ENCODE measurements around the gene SLC49A3.

DNA sequence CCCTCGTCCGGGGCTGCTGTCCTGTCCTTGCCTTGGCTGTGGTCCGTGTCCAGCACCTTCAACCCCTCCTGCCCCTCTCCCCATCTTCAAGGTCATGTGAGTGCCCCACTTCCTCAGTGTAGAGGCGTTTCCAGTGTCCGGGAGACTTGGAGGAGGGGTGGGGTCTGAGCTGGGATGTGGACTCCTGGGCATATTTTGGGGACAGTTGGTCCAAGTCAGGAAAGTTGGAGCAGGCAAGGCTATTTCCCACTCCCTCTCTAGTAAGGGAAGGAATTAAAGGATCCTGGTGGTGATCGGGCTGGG is 19.6 kb upstream of the SLC49A3 start:
- TF ChIP-seq, protein P1, sequence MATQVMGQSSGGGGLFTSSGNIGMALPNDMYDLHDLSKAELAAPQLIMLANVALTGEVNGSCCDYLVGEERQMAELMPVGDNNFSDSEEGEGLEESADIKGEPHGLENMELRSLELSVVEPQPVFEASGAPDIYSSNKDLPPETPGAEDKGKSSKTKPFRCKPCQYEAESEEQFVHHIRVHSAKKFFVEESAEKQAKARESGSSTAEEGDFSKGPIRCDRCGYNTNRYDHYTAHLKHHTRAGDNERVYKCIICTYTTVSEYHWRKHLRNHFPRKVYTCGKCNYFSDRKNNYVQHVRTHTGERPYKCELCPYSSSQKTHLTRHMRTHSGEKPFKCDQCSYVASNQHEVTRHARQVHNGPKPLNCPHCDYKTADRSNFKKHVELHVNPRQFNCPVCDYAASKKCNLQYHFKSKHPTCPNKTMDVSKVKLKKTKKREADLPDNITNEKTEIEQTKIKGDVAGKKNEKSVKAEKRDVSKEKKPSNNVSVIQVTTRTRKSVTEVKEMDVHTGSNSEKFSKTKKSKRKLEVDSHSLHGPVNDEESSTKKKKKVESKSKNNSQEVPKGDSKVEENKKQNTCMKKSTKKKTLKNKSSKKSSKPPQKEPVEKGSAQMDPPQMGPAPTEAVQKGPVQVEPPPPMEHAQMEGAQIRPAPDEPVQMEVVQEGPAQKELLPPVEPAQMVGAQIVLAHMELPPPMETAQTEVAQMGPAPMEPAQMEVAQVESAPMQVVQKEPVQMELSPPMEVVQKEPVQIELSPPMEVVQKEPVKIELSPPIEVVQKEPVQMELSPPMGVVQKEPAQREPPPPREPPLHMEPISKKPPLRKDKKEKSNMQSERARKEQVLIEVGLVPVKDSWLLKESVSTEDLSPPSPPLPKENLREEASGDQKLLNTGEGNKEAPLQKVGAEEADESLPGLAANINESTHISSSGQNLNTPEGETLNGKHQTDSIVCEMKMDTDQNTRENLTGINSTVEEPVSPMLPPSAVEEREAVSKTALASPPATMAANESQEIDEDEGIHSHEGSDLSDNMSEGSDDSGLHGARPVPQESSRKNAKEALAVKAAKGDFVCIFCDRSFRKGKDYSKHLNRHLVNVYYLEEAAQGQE (IDR thresholded peaks at IDR 0.05; ENCODE audit: low read depth, low read length): no peak
- TF ChIP-seq, protein P2, sequence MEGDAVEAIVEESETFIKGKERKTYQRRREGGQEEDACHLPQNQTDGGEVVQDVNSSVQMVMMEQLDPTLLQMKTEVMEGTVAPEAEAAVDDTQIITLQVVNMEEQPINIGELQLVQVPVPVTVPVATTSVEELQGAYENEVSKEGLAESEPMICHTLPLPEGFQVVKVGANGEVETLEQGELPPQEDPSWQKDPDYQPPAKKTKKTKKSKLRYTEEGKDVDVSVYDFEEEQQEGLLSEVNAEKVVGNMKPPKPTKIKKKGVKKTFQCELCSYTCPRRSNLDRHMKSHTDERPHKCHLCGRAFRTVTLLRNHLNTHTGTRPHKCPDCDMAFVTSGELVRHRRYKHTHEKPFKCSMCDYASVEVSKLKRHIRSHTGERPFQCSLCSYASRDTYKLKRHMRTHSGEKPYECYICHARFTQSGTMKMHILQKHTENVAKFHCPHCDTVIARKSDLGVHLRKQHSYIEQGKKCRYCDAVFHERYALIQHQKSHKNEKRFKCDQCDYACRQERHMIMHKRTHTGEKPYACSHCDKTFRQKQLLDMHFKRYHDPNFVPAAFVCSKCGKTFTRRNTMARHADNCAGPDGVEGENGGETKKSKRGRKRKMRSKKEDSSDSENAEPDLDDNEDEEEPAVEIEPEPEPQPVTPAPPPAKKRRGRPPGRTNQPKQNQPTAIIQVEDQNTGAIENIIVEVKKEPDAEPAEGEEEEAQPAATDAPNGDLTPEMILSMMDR (IDR thresholded peaks at IDR 0.05 in 2 of 3, conservative IDR thresholded peaks at IDR 0.05 in 1 of 3; ENCODE audit: control insufficient read depth in 2 of 3, extremely low read depth in 1 of 3, insufficient read depth in 1 of 3, low read depth in 3 of 3, low read length in 3 of 3): no peak
- TF ChIP-seq ZNF687 (IDR thresholded peaks at IDR 0.05) (no peak), TAF1 (IDR thresholded peaks at IDR 0.05; ENCODE audit: borderline replicate concordance, low read depth, low read length) (no peak), NR2C2 (IDR thresholded peaks at IDR 0.05; ENCODE audit: borderline replicate concordance, control insufficient read depth, insufficient read length, low read depth) (no peak), SRF (IDR thresholded peaks at IDR 0.05; ENCODE audit: low read depth in 2 of 2, low read length in 2 of 2) (no peak), USF1 (IDR thresholded peaks at IDR 0.05; ENCODE audit: borderline replicate concordance, extremely low read length, insufficient read depth, low read depth, low read length) (no peak), POLR2A (IDR thresholded peaks at IDR 0.05; ENCODE audit: low read depth, low read length) (no peak), EED (IDR thresholded peaks at IDR 0.05; ENCODE audit: low read depth) (no peak), EP300 (IDR thresholded peaks at IDR 0.05; ENCODE audit: borderline replicate concordance in 1 of 2, control insufficient read depth in 1 of 2, low read depth in 2 of 2, low read length in 2 of 2) (no peak)

Measured in GM12878 (cell line).